Activated CD4-positive, alpha-beta T cell treated with anti-CD3 and anti-CD28 coated beads, Interleukin-10, Interleukin-2, amounts not matched to agents 100 ng/mL and 50 ng/mL, durations not matched to agents 16 hours and 8 hours (primary cell): Measurements from ENCODE around the gene NXT1.
"Not testable (repeated sequence)": the region's sequence is repeated elsewhere in the genome, so short reads cannot be mapped to it uniquely, and the experiment has no call there.

Experiments
- DNase-seq: peaks from one replicate; pipeline ENCODE4 v3.0.0-alpha.2; 2020

NXT1 gene

DNA sequence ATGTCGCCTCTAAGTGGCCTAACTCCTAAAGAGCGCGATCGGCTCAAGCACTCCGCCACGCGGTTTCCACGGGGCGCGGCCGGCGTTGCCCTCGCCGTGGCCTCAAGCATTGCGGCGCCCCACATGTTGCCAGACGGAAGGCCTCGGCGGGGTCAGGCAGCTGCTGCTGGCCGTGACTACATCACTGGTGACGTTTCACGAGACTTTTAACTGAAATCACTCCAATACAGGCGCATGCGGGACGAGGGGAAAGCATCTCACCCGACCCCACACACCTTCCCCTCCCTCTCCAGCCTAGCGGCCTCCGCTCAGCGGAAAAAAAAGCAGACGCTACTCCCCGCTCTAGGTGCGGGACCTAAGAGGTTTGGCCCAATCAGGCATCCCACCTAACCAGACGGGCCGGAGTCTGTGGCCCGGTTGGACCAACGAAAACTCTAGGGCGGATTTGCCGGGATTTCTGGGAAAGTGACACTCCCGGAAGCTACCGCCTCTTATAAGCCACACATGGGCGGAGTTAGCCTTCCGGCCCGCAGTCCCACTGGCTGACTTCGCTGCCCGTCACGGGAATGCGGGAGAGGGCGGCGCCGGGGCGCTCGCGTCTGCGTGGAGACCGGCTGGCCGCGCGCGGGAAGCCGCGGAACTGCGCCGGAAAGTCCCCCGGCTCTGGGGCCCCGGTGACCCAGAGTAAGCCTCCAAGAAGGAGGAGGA is at the start of gene NXT1:
Gene NXT1, plus strand, starts transcription at position 596 of the 708 bp plus-strand sequence. CDS start 3,251 bp downstream, outside the sequence.
- DNase-seq = peak; percentile 98

DNA sequence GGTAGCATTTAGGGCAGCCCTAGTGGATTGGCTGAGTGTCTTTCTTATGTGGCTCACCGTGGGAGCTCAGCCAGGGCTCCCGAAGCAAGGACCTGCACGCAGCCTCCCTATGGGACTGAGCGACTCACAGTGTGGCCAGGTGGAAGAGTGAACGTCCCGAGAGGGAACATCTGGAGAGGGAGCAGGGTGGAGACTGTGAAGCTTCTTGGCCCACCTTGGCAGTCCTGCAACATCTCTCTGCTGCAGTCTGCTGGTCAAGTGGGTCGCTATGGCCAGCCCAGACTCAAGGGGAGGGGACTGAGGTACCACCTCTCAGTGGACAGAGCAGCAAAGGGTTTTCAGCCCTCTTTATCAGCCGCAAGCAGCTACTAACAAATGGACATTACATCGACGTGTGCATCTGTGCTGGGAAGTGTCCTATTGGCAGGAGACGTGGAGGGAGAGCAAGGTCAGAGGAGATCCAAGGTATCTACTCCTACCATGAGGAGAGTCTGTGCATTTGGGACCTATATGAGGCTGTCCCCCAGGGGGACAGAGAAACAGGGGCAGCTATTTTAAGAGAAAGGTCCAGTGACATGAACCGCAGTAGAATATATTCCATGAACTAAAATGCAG is 49.0 kb upstream of the NXT1 start:
- no peak for DNase-seq

DNA sequence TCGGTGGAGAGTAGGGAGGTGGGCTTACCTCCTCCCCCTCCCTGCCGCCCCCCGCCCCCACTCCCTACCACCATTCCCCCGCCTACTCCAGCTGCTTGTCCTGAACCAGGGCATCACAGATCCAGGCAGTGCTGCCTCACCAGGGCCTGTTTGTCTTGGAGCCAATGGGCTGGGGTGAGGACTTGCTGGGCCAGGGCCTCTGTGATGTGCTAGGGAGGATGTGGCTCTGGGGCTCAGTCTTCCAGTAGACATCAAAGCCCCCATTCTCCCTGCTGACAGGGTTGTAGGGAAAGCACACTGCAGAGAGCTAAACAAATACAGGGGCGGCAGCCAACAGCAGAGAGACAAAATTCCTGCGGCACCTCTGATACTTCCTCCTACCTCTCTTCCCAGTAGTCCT is 48.2 kb upstream of the NXT1 start:
- DNase-seq = no peak

DNA sequence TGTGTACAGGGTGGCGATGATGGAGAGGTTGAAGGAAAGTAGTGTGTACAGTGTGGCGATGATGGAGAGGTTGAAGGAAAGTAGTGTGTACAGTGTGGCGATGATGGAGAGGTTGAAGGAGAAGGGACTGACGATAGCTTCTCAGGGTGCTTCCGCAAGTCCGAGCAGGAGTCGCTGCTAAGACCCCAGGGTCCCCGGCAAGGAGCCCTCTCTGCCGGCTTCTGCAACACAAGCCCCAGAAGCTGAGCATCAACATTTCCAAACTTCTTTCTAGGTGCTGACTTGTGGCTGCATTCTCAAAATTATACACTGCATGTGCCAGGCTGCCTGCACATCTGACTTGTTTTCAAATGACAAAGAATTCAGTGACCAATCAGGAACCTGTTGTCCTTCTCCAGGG is 47.8 kb upstream of the NXT1 start:
- no peak for DNase-seq

DNA sequence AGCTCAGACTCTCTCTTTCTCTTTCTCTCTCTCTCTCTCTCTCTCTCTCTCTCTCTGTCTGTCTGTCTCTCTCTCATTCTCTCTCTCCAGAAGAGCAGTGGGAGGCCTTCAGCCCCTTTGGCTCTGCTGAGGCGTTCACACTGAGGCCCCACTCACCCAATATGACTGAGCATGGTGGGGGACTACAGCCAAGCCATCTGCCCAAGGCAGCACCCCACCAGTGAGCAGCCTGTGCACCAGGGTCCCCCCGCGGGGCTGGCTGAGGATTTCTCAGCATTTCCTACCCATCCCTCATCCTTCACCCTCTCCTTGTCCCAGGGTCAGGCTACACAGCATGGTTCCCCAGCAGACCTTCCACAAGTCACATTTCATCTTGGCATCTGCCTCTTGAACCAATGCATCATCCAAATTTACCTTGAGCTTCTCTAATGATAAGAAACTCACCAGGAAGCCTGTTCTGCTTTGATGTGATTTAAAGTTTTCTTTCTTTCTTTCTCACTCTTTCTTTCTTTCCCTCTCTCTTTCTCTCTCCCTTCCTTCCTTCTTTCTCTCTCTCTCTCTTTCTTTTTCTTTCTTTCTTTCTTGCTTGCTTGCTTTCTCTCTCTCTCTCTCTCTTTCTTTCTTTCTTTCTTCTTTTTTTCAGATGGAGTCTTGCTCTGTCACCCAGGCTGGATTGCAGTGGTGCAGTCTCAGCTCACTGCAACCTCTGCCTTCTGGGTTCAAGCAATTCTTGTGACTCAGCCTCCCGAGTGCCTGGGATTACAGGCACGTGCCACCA is 47.1 kb upstream of the NXT1 start:
- DNase-seq = no peak

DNA sequence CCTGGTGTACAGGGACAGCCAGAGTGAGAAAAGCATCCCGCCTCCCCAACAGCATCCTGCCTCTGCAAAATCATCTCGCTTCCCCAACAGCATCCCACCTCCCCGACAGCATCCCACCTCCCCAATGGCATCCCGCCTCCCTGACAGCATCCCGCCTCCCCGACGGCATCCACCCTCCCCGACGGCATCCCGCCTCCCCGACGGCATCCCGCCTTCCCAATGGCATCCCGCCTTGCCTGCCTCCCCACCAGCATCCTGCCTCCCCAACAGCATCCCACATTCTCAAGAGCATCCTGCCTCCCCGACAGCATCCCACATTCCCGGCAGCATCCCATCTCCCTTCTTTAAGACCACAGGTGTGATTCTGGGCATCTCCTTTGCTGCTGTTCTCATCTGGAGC is 46.0 kb upstream of the NXT1 start:
- no peak for DNase-seq

DNA sequence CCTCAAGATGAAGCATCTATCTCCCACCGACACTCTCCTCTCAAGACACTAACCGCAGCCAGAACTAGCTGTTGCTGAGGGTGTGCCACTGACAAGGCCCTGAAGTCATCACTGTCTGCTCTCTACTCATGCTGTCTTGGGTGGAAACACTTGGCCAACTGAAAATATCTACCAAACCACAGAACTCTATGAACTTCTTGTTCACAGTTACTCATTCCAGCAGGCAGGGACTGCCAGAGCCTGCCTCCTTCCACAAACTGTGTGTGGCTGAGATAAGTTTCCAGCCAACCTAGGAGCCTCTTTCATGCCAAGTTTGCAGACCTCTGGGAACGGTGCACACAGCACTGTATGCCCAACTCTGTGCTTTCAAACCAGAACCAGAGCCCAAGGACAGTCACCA is 45.5 kb upstream of the NXT1 start:
- no peak for DNase-seq

DNA sequence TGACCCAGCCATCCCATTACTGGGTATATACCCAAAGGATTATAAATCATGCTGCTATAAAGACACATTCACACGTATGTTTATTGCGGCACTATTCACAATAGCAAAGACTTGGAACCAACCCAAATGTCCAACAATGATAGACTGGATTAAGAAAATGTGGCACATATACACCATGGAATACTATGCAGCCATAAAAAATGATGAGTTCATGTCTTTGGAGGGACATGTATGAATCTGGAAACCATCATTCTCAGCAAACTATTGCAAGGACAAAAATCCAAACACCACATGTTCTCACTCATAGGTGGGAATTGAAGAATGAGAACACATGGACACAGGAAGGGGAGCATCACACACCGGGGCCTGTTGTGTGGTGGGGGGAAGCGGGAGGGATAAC is 43.2 kb upstream of the NXT1 start:
- not testable (repeated sequence) for DNase-seq

DNA sequence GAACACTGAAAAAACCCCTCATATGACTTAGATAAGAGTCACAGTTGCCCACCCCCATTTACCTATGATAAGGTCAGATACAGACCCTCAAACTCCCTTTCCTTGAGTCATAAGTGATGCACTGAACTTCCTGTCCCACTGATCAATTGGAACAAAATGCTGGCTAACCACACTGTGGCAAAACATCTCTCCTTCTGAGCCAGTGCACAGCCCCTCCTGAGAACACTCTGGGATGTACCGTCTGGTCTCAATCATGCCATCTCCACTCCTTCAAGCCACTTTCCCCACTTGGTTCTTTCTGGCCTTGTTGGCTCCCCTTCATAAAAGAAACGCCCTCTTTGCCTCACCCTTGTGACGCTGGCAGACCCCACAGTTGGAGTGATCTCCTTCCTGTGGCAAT is 42.6 kb upstream of the NXT1 start:
- no peak for DNase-seq

DNA sequence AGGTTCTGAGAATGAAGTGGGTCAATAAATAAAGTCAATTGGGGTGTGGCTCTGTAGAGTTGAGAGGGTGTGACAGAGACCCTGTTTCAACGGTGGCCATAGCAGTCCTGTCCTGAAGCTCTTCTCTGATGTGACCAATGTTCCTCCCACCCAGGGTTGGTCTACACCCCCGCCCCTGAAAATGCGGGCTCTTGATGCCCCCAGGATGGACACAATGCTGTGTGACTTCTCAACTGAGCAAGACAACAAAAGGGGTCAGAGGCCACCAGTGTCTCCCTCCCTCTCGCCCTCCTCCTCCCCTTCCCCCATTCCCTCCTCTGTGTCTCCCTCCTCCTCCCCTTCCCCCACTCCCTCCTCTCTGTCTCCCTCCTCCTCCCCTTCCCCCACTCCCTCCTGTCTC is 41.7 kb upstream of the NXT1 start:
- DNase-seq = no peak

DNA sequence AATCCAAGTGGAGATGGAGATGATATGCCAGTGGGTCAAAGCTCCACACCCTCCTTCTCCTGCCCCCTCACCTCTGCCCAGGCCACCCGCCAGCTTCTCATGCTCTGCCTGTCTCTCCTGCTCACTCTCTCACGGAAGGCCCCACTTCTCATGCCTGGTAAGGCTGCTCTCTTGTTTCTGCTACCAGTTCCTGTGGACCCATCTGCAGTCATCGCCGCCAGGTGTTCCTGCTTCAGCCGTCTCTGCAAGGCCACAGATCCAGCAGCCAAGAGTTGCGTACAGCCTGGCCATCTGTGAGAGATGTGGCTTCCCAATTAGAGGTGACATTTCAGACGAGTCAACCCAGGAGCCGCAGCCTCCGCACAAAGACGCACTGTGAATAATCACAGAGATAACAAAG is 40.8 kb upstream of the NXT1 start:
- no peak for DNase-seq

DNA sequence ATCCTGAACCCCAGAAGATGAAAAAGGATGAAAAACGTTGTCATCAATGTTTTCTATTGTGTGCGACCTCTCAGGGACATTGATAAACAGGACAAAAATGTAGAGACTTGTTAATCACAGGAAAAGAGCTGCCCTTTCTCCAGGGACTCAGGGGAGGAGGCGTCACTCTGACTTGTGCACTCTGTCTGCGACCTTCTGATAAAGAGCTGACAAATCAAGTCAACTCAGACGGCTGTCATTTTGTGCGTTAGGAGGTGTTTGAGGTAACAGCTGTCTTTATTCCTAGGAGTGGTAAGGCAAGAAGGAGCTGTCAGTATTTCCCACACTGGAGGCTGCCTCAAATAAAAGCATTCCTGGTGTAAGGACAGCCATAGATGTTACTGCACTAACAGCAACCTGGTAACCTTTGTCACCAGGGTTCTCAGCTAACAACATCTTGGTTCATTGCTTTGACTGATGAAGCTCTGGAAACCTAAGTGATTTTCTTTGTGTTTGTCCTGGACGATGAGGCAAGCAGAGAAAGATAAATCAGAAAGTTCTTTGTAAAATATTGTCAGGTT is 38.6 kb upstream of the NXT1 start:
- no peak for DNase-seq

DNA sequence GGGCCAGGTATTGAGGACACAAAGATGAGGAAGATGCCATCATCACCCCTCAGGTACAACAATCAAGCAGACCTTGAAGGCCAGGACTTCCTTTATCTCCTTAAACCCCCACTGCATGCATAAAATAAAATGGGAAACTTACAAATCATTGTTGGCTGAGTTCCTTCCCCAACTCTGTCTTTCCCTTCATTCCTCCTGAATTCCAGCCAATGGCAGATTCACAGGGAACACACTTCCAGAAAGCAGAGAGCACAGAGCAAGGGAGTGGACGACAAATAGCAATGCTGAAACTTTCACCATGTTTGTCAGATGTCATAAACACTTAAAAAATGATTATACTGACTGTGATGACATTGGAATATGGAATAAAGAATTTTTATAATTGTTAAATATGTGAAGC is 37.3 kb upstream of the NXT1 start:
- DNase-seq = no peak

DNA sequence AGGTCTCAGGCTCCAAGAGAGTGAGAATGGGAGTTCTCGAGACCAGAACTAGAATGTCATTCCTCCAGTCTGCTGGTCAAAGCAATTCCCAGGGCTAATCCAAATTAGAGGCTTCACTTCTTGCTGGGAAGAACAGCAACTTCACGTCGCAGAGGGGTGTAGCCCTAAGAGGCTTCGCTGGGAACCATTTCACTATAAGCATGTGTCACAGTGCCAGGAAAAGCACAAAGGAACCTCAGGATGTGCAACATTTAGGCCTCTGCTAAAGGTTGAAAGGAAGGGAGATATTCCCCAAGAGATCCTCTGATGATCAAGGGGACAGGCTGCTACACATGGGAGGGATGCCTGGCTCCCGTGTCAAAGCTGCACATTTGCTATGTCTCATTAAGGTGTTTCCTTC is 35.9 kb upstream of the NXT1 start:
- no peak for DNase-seq

DNA sequence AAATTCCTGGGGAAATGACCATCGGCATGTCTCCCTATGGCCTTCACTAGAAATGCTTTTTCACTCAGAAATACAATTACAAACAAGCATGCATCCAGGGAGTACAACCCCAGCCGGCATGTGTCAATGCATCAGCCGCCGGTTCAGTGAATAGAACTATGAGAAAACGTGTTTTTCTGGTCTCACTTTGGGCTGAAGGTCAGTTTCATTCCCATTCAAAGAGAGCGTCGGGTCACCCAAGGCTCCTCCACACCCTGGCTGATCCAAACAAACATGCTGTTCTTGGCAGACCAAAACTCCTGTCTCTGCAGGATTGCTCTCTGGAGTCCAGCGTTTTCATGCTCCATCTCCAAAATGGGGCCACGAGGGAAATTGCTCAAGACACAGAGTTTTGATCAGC is 35.5 kb upstream of the NXT1 start:
- no peak for DNase-seq

DNA sequence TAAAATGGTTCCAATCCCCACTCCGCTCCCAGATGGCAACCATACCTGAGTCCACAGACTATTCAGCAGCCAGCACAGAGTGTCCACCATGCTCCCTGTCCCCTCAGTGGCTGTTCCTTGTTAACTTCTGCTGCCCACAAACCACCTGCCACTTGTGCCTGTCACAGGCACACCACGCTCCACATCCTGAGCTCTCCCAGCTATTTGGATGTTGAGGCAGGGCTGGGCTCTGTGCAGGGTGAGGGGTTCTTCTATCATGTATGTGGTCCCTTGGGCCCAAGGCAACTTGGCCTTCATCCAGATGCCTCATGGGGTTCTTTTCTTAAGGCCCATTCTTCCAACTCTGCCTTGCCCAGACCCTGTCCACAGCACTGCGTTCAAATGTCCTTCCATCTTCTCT is 34.0 kb upstream of the NXT1 start:
- no peak for DNase-seq

DNA sequence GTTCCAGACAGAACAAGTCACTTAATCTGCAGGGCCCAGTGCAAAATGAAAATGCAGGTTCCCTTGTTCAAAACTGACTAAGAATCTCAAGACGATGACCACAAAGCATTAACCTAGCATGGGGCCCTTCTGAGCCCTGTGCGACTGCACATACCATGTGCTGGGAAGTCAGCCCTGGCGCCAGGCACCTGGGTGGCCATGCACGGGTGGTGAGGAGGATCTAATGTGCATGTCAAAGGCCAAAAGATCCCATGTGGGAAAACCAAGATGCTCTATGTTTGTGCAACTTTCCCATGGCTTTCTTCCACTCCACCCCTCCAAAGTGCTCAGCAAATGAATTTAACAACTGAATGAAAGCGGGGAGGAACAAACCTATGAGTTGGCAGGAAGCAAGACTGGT is 33.5 kb upstream of the NXT1 start:
- DNase-seq = no peak

DNA sequence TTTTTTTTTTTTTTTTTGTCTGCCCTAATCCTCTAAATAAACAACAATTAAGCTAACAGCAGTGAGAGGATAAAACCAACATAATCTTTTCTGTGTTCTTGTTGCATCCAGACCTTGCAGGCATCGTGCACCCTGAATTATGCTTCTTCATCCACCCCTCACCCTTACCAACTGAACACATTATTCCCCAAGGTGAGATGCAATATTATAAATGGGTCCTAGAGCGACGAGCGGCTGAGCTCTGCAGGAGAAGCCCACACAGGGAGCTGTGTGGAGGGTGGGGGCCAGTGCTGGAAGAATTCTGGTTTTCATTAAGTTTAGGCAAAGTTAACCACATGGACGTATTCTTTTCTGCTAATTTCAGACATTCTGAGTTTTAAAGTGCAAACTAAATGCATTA is 32.2 kb upstream of the NXT1 start:
- no peak for DNase-seq

DNA sequence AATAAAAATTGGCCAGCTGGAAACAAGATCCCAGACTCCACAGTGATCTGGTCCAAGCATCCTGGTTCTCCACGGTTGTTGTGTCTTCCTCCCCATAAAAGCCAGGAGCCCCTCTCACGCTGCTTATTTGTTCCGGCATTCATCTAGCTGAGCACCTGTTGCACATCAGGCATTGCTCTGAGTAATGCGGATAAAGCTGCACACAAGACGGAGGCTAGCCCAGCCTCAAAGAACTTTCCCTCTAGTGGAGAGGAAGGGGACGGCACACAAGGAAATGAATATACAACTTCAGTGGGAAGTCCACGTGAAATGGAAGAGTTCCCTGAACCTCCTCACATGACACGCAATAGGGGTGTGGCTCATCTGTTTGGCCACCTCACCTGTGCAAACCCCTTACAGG is 30.3 kb upstream of the NXT1 start:
- DNase-seq = no peak

DNA sequence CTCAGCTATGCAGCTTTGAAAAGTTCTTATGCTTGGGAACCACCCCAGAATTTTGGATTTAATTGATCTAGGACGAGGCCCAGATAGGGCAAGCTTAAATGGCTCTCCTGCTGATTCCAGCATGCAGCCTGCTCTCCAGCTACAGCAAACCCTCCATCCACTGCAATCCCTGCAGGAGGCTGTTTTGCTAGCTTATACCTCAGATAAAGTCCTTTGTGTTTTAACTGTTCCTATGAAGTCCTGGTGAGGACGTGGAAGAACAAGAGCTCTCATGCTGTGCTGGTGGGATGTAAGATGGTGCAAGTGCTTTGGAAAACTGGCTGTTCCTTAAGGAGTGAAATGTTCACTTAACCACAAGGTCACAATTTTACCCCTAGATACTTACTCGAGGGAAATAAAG is 25.5 kb upstream of the NXT1 start:
- DNase-seq = no peak

DNA sequence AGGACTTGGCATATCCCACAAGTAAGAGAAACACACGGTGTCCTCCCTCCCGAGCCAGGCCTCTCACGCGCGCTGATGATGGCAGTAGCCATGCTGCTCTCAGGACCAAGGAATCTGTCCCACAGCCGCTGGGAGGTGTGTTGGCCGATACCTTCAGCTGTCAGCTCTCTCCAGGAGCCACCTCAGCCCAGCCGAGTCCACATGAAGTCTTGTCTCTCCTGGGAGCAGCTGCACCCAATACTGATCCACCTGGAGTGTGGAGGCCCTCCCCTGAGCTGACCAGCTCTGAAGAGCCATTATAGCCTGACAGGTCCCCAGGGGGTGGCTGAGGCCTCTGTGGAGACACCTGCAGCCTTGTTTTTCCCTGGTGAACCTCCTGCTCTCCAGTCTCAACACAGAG is 23.8 kb upstream of the NXT1 start:
- no peak for DNase-seq

DNA sequence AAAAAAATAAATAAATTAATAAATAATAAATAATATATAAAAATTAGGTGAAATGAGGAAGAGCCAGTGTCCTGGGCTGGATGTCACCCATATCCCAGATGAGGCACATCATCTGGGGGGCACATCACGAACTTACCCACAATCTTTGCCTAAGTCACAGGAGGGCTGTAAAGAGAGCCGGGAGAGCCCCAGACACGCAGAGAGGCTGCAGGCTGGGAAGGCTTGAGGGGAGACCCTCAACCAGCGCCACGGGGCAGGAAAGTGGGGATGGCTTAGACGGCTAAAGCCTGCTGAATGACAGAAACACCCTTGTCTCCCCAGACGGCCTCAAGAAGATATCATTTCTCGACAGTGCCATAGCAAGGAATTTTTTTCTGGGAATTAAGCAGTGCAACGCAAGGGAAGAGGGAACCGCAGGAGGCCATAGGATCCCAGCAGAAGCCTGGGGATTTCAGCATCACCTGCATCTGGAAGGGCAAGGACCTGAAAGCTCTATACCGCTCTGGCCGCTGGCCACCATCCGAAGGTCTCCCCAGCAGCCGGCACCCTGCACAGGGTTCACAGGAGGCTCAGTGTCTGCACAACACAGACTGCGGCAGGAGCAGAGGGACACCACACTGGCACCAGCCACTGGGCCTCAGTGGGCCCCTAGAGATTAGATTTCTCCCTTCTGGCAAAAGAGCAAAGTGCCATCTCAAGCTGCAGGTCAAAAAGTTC is 22.8 kb upstream of the NXT1 start:
- DNase-seq = no peak
